Measurements from ENCODE around the gene FSTL1. TPM values are rescaled to one million over a fixed set of nuclear protein-coding genes. Genes with fewer than 3 reads are reported as not detected.

The FSTL1 gene
- total and polyA plus RNA-seq, 2 of the 8 experiments (the other 6 are each of a cell fraction or from before 2014, with no cell fraction given): 158 to 516 TPM

DNA sequence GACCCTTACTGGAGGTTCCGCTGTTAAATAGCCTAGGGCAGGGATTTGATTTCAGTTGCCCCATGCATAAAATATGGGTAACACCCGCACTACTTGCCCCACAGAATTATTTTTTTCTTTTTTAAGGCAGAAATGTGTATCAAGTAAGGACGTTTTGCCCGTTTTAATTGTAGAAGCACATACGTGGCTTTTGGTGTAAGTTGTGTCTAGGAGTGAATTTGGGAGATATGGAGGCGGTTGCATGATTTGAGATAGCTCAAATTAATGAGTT lies 101.0 kb downstream of the FSTL1 start:
- no peak overlapping the region for H2BK20ac ChIP-seq (ENCODE audit: low read length)
- peak overlapping the region; percentile 84 to 90 for H3K4me2 ChIP-seq (ENCODE audit: insufficient read depth in 1 of 2, low read depth in 2 of 2, low read length in 2 of 2)
- CTCF ChIA-PET (ENCODE audit: partially characterized antibody): interaction anchor here (0.7 to 2.5 kb wide), 9 partner anchors 10 to 729 kb away, joined by 3 to 14 read pairs (median 3); no protein-coding TSS in a partner anchor
- peaks cover 2% of the 10 kb centered on the region; the same call in 1 of the 2 replicates for H3K79me1 ChIP-seq (ENCODE audit: low read depth, low read length)
- FAIRE-seq (no peak), DNase-seq (ENCODE audit: low read depth in 1 of 2, low spot score in 2 of 2) (no peak)
- no peak overlapping the region for H2BK15ac ChIP-seq (ENCODE audit: low read length)
- H3K9me3 ChIP-seq (ENCODE audit: insufficient read depth in 2 of 2, low read depth in 1 of 2, low read length in 1 of 2): no peaks in the 10 kb centered on the region
- H2BK5ac ChIP-seq (ENCODE audit: low read depth, low read length): no peak overlapping the region
- H4K20me1 ChIP-seq (replicated peaks in 1 of 2; ENCODE audit: control insufficient read depth in 1 of 2, insufficient read depth in 2 of 2, low read length in 2 of 2): peaks cover 2% of the 10 kb centered on the region in 2 experiments
- no peak overlapping the region for H3K56ac ChIP-seq (replicated peaks; ENCODE audit: insufficient read length, low read depth, low read length)
- no peak overlapping the region for H3K23ac ChIP-seq (ENCODE audit: insufficient read length)
- no peak overlapping the region for H3K27ac ChIP-seq (ENCODE audit: low read depth, low read length)
- peaks cover 0 to 6% (median 3%) of the 10 kb centered on the region in 4 experiments; a peak in 3 of 7 replicates for H3K27me3 ChIP-seq (replicated peaks in 1 of 4; ENCODE audit: control insufficient read depth in 3 of 4, extremely low read depth in 1 of 4, insufficient read depth in 3 of 4, low read length in 3 of 4)
- peaks cover 0 to 4% (median 2%) of the 10 kb centered on the region in 4 experiments; a peak in 2 of 7 replicates for H3K4me1 ChIP-seq (replicated peaks in 1 of 4; ENCODE audit: control insufficient read depth in 3 of 4, insufficient read depth in 4 of 4, low read length in 3 of 4)
- H3K4ac ChIP-seq (replicated peaks; ENCODE audit: insufficient read length, low read depth, low read length): peak overlapping the region; percentile 54
- no peak overlapping the region for H3K14ac ChIP-seq (ENCODE audit: insufficient read length)
- H2AFZ ChIP-seq (ENCODE audit: low read length): peak overlapping the region; percentile 10; the same call in 1 of the 2 replicates
- H4K5ac ChIP-seq (ENCODE audit: insufficient read length, low read depth, low read length): no peak overlapping the region
- peaks cover 11% of the 10 kb centered on the region for H3K23me2 ChIP-seq (ENCODE audit: low read depth, low read length)
- H3K79me2 ChIP-seq (ENCODE audit: control insufficient read depth in 1 of 2, insufficient read depth in 2 of 2, low read length in 2 of 2): peaks cover 0 to 24% of the 10 kb centered on the region in 2 experiments; a peak in 2 of 4 replicates
- H3K9ac ChIP-seq (replicated peaks in 1 of 4; ENCODE audit: extremely low read depth in 1 of 4, low read depth in 3 of 4, low read length in 3 of 4): peak overlapping the region in 2 of 4 experiments; percentile 68 to 77; a peak in 5 of 7 replicates
- H3K36me3 ChIP-seq (ENCODE audit: control insufficient read depth in 2 of 4, insufficient read depth in 4 of 4, low read length in 3 of 4): no peaks in the 10 kb centered on the region
- H2BK12ac ChIP-seq (ENCODE audit: low read depth, low read length): no peak overlapping the region
- WGBS, 2 experiments (ENCODE audit: extremely low coverage in 1 of 2, insufficient coverage in 1 of 2, insufficient read length in 1 of 2, insufficient replicate concordance in 2 of 2, low coverage in 1 of 2, low lambda C conversion rate in 2 of 2, missing lambda C conversion rate in 1 of 2): 25% methylated on average over 6 of the region's 6 CpGs; no CpG with 5 or more reads in 1 of the 2 experiments
- no peak overlapping the region for H2AK5ac ChIP-seq (ENCODE audit: low read depth, low read length)
- H4K8ac ChIP-seq (ENCODE audit: extremely low read depth, insufficient read depth, low read length): no peak overlapping the region
- no peak overlapping the region for H3K18ac ChIP-seq (ENCODE audit: extremely low read depth, low read length)
- H2BK120ac ChIP-seq (replicated peaks; ENCODE audit: low read depth, low read length): no peak overlapping the region
- no peak overlapping the region for H4K91ac ChIP-seq (replicated peaks; ENCODE audit: insufficient read length, low read length)
- H3K4me3 ChIP-seq (ENCODE audit: extremely low read depth in 1 of 4, insufficient read depth in 2 of 4, low read depth in 3 of 4, low read length in 4 of 4): peak overlapping the region; percentile 73 to 88 (median 76); a peak in 6 of 8 replicates
- POLR2A ChIA-PET (ENCODE audit: partially characterized antibody): interaction anchor here (0.8 to 2.4 kb wide), 13 partner anchors 8 to 209 kb away, joined by 3 to 11 read pairs (median 5); no protein-coding TSS in a partner anchor
- TF ChIP-seq USF2 (IDR thresholded peaks at IDR 0.05; ENCODE audit: low read length) (no peak), SIN3A (conservative IDR thresholded peaks at IDR 0.05 in 1 of 2, IDR thresholded peaks at IDR 0.05 in 1 of 2; ENCODE audit: low read depth in 1 of 2, low read length in 2 of 2) (no peak), ATF3 (IDR thresholded peaks at IDR 0.05; ENCODE audit: insufficient read depth, low read depth, low read length) (no peak), RBBP5 (IDR thresholded peaks at IDR 0.05; ENCODE audit: borderline replicate concordance, low read depth, low read length) (no peak), SRF (IDR thresholded peaks at IDR 0.05; ENCODE audit: low read depth, low read length) (no peak), SP1 (IDR thresholded peaks at IDR 0.05; ENCODE audit: low read depth, low read length) (no peak), HDAC6 (IDR thresholded peaks at IDR 0.05; ENCODE audit: low read depth, low read length) (no peak), EZH2 (IDR thresholded peaks at IDR 0.05; ENCODE audit: low read depth, low read length, severe bottlenecking) (no peak), CEBPB (IDR thresholded peaks at IDR 0.05; ENCODE audit: low read depth, low read length) (no peak), EP300 (IDR thresholded peaks at IDR 0.05; ENCODE audit: borderline replicate concordance in 1 of 2, low read depth in 2 of 2, low read length in 2 of 2) (no peak), MAX (IDR thresholded peaks at IDR 0.05) (no peak)
